Iris pigment epithelial cell (primary cell): ENCODE data around the gene ZNF484.
A peak's percentile ranks its signal among the peaks of the same experiment; 100 is the strongest.
"Not testable (repeated sequence)": the region's sequence is repeated elsewhere in the genome, so short reads cannot be mapped to it uniquely, and the experiment has no call there.

Source experiments
- DNase-seq: peaks from one replicate; pipeline ENCODE4 v3.0.0-alpha.2; 2011; ENCODE audit warnings: low read depth

ZNF484 gene

DNA sequence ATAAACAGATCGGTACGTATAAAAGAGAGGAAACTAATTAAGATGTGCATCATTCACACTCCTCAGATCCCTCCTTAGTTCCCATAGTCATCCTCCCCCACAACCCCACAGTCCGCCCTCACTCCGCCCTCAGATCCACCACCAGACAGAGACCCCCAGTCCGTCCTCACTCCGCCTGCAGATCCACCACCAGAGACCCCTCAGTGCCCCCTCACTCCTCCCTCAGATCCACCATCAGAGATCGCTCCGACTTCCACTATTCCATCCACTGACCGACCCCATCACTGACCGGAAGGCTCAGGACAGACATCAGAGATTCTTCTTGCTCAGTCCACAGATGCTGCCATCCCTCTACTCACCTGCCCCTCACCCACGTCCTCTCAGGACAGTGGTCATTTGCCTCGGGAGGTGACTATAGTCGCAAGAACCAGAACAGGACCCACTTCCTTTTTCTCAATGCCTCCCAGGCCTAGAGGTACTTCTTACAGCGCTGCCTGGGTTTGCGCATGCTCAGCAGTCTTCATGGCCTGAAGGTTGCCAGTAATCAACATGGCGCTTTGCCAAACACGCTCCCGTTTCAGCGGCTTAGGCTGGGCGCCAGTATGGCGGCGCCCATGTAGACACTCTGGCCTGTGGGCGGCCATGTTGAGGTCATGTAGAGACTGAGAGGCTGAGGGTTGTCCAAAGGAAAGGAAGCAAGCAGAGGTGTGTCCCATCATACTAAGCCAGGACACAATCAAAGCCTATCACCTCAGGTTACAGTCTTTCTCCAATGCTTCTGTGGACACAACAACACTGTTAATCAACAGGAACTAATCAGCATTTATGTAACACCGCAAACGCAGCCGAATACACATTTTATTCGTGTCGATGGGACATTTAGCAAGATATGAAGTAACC lies at the start of gene ZNF484:
TSS of gene ZNF484 (minus strand) at position 508 of the 900 bp plus-strand sequence. CDS start 3,009 bp downstream, outside the sequence.
- peak; percentile 97 for DNase-seq

DNA sequence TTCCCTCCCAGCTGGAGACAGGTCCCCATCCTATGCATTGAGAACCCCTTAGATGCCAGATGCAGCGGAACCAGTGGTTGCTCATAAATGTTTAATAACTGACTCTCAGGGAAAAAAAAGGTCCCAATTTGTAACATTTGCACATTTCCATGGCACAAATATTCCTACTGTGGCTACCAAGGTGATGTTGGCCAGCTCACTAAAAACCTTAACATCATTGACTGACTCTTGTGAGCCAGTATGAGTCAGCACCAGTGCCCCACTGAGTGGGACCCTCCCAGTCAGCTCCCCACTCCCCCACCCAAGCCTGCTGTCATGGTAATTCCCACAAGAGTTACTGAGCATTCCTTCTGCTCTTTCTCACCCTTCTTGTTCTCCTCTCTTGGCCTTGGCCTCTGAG lies 42.6 kb upstream of the ZNF484 start:
- no peak for DNase-seq

DNA sequence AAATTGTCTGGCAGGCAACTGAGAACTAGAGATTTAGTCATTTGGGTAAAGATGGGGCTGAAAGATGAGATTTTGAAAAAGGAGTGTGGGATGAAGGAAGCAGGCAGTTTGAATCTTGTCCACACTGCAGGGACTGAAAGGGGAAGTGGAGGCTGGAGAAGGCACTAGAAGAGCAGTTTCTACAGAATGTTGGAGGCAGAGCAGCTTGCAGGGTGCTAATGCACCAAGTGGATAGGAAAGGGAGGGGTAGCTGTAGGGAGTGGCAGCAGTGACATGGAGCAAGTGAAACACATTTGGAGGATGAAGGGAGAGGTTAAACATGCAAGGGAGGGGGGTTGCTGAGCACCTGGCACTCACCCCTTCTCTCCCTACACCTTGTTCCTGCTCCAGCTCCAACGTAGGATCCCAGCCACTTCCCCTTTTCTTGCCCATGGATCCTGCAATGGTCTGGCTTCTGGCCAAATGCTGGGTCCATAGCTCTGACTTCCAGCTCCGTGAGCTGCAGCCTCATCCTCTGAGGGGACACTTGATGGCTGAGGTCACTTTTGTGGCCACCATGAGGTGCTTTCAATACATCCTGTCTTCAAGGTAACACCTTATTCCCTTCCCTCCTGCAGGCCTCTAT lies 39.5 kb upstream of the ZNF484 start:
- no peak for DNase-seq

DNA sequence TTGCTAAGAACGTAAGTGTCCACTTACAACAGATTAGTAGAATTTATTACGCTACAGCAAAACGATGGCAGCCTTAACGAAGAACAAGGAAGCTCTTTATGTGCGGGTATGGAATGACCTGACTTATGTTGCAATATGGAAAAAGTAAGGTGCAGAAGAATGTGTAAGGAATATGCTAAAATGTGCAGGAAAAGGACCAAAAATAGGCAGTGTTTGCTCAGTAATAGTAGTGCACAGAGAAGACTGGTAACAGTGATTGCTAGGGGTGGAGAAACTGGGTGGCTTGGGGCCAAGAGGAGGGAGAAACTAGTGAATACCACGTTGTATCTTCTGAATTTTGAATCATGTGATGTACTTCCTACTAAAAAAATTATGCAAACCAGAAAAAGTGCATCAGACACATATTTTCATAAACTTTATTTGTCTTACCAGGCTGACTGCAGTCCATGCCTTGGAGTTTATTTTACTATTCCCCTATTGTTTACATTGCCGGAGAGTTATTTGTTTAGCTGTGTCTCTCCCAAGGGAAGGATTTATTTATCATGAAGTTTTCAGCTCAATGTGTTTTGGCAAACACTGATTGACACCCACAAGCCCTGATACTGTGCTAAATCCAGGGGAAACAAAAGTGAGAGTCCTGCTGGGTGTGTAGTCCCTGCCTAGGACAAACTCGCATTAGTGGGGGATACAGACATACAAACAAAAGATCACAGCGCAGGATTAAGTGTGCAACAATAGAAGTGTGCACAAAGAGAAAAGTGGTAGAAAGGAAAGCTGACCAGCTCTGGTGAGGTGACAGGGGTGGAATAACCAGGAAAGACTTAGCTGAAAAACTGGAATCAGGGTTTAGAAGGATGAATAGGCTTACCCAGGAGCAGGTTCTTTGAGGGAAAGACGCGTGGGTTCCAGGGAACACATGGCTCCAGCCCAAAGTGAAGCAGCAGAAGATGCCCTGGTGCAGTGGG lies 34.0 kb upstream of the ZNF484 start:
- peak; percentile 41 for DNase-seq

DNA sequence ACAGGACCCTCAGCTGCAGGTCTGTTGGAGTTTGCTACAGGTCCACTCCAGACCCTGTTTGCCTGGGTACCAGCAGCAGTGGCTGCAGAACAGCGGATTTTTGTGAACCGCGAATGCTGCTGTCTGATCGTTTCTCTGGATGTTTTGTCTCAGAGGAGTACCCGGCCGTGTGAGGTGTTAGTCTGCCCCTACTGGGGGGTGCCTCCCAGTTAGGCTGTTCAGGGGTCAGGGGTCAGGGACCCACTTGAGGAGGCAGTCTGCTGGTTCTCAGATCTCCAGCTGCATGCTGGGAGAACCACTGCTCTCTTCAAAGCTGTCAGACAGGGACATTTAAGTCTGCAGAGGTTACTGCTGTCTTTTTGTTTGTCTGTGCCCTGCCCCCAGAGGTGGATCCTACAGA lies 27.3 kb upstream of the ZNF484 start:
- not testable (repeated sequence) for DNase-seq

DNA sequence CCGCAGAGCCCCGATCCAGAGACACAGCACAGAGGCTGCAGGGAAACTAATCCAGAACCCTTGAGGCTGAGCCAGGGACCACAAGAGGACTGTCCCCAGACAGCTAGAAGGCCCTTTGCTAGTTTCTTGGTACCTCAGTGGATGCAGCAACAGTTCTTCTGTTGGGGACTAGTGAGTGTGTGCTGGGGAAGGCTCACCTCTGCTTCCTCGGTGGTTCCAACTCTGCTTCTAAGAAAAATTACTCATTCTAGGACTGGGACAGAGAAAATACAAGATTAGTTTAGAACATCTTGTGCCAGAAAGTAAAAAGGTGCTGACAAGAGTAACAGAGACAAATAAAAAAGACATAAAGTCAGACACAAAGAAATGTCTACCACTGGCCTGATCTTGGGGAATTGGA lies 19.5 kb upstream of the ZNF484 start:
- DNase-seq: no peak

DNA sequence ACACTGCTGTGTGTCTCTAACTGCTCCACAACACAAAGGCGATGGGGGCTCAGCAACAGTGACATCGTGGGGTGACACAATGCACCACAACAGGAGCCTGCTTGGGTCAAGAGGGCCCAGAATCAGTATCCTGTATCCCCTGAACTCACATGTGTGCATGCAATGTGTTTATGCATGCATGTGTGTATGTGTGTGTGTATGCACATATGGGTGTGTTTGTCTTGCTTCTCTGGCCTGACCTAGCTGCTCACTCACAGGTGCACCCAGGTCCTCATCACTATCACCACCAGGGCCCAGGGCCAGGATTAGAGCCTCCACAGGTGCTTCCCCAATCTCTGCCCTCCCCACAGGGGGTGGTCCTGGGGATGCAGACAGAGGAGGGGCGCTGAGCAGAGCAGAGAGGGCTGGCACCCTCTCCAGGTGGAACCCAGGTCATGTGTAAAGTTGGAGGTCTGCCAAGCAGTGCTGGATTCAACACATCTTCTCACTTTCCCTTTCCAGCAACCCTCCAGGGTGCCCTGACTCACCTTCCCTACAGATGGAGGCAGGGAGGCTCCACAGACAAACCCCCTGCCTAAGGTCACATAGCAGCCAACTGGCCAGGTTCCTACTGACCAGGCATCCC lies 18.1 kb upstream of the ZNF484 start:
- DNase-seq: no peak

DNA sequence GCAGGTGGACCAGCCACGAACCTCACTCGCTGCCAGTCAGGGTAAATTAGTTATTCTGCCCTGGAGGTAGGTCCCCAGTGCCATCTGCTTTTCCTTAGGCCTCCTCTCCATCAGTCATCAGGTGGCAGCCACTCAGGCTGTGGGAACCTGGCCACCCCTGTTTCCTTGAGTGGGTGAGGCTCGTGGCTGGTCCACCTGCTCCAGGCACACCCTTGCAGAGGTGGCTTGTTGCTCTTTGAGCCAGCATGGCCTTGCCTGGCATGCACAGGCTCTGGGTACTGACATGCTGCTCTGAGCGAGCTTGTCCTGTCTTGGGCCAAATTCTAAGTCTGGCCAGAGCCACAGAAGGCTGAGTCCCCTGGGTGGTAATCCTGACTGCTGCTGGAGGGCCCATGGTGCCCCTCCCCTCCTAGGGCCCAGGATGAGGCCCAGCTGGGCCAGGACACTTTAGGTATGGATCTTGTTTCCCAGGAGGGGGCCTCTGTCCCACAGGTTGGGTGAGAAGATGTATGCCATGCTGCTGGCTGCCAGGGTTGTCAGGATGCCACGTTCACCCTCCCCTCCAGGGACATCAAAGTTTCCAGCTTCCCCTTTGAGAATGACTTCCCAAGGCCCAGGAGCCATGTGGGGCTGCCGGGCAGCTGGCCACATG lies 17.0 kb upstream of the ZNF484 start:
- DNase-seq: no peak

DNA sequence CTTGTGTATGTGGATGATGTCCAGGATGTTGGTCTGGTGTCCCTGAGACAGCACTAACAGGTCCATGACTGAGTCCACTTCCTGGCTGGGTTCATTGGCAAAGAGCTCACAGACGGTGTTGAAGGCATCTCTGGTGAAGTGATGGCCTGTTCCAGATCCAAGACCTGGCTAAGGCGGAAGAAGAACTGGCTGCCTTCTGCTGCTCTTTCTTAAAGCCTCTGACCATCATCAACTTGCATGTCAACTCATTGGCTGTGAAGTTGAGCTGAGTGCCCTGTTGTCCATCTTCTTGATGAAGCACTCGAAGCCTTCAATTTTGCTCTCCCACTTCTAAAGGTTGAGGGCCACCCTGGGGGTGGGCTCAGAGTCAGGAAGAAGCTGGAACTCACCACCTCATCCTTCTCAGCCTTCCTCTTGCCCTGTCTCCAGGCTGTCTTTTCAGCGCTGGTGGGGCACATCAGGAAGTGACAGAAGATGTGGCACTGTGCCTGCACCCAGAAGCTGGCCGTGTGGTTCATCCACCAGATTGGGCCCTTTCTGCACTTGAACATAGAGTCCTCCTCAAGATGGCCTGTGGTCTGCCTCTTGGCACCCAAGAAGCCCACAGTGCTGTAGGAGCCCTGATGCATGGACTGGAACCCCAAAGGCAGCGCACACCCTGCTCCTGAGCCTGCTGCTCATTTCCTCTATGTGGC lies 16.2 kb upstream of the ZNF484 start:
- DNase-seq: not testable (repeated sequence)

DNA sequence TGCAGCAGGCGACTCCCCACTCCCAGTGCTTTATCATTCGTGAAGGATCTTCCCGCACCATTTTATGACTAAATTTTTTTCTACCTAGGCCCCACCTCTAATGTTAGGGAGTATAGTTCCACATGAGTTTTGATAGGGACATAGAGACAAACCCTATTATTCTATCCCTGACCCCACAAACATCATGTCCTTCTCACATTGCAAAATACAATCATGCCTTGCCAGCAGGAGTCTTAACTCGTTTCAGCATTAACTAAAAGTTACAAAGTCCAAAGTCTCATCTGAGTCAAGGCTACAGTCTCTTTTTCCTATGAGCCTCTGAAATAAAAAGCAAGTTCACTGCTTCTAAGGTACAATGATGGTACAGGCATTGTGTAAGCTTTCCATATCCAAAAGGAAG lies 14.4 kb upstream of the ZNF484 start:
- not testable (repeated sequence) for DNase-seq

DNA sequence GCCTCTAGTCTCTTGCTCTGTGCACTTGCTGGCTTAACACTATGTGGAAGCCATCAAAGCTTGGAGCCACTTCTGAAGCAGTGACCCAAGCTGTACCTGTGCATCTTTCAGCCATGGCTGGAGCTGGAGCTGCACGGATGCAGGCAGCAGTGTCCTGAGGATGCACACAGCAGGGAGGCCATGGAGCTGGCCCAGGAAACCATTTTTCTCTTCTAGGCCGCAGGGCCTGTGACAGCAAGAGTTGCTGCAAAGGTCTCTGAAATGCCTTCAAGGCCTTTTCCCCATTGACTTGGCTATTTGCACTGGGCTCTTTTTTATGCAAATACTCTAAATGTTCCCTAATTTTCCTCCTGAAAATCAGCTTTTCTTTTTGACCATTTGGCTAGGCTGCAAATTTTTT lies 12.9 kb upstream of the ZNF484 start:
- DNase-seq: no peak

DNA sequence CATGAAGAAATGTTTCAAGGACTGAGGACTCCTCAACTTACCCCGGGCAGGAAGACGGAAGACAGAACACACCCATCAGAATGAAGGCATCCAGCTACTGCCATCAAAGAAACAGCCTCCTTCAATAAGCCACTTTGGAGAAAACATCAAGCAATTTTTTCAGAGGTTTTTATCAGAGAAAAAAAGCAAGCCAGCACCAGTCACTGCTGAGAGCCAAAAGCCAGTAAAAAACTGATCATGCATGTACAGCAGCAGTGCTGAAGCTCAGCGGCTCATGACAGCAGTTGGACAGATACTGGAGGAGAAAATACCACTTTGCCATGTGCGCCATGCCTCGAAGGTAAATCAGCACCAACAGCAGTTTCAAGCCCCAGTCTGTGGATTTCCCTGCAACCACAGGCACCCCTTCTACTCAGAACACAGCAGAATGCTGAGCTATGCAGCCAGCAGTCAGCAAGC lies 10.1 kb upstream of the ZNF484 start:
- DNase-seq: no peak

DNA sequence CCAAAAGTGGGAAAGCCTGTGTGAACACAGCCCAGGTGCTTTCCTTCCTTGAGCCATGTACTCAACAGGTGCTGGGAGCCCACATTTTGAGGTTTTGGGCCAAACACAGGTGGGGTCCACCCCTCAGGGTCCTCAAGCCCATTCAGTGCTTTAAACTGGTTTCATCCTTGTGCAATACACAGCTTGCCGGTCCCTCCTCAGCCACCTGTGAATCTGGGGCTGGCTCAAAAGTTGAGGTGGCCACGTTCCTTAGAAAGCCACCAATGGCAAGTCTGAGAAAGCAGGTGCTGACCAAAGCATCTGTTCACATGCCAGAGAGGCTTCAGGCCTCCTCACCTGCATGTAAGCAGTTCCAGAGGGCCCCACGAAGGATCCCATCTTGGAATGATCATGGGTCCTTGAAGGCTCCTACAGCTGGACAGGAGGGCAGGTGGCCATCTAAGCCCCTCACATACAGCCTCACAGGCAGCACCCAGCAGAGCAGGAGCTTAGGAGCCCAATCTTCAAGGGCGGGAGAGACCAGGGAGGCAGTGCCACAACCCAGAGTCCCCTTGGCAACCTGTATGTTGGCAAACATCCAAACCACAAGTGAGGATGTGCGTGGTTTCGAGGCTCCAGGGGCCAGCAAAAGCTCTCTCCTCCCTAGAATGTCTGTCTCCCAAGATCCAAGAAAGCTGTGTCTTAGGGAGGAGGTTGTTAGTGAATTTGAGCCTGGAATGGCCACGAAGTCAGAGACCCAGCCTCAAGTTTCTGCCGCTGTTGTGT lies 9.2 kb upstream of the ZNF484 start:
- not testable (repeated sequence) for DNase-seq

DNA sequence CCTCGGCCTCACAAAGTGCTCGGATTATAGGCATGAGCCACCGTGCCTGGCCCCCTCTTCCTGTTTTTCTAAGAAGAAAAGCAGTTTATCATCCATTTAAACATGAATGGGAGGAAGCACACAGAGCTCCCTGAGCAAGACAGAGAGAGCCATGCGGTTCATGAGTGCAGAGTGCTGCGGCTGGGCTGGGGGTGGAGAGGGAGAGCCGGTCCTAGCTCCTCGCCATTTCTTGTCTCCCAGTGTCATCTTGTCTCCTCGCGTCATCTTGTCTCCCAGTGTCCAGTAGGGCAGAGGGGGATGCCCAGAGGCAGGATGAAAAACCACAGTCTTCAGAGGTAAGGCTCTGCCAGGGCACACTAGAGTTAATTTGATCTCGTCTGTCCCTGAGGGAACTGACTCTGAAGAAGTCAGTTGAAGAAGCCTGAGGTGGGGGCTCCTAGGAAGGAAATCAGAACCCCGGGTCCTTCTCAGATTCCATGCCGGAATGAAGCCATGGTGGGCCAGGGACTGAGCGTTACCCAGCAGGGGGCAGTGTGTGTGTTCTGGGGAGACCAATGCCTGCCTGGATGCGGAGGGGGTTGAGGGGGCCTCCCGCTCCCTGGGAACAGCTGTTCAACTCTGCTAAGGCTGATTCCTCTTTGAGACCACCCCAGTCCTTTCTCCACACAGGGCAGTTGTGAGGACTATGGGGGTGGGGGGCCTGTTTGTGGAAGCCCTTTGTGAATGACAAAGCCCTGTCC lies 6.0 kb upstream of the ZNF484 start:
- not testable (repeated sequence) for DNase-seq

DNA sequence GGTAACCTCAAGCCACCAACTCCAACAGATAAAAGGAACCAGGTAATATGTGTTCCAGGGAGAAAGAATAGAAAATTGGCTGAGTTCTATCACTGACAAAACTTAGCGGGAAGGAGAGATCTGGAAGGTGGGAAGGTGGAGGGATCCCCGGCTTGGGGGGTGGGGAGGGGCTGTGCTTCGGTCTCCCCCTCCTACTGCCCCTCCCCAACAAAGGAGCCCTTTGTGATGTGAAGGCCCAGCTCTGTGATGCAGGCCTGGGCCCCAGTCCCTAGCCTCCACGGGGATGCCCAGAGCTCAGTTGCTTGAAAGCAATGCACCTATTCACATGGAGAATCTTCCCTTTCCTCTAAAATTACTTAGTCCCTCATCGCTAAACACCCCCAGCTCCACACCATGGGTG lies 4.4 kb upstream of the ZNF484 start:
- DNase-seq: no peak

DNA sequence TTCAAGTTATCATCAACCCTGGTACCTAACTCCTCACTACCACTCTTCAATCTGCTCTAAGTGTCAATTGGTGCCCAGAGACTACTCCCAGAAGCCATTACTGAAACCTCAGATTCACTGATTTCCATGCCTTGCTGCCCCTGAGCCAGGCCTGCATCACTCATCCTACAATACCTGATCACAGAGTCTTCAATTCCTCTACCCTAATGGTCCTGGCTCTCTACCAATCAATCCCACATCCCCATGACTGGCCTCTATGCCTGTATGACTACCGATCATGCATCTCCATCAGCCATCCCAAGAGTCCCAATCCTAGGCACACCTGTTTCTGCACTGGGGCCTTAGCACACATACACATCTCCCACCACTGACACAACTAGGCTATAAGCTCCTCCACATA lies 2.5 kb downstream of the ZNF484 start:
- DNase-seq: no peak

DNA sequence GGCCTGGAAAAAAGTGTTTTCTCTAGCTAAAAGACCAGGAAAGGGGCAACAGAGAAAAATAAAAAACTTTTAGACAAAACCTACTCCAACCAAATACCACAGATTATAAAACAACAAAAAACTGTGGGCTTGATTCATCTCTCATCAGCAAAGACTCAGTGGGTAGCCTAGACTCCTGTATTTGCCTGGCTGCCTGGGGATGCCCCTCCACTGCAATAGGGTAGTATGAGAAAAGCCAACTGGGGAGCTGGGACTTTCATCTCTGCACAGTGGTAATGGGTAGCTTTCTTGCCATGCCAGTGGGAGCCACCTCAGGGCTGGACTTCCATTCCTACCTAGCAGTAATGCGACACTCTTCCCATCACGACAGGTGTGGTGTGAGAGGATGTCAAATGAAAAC lies 7.5 kb downstream of the ZNF484 start:
- no peak for DNase-seq

DNA sequence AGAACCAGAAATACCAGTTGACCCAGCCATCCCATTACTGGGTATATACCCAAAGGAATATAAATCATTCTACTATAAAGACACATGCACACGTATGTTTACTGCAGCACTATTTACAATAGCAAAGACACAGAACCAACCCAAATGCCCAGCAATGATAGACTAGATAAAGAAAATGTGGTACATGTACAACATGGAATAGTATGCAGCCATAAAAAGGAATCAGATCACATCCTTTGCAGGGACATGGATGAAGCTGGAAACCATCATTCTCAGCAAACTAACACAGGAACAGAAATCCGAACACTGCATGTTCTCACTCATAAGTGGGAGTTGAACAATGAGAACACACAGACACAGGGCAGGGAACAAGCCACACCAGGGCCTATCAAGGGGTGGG lies 11.2 kb downstream of the ZNF484 start:
- not testable (repeated sequence) for DNase-seq

DNA sequence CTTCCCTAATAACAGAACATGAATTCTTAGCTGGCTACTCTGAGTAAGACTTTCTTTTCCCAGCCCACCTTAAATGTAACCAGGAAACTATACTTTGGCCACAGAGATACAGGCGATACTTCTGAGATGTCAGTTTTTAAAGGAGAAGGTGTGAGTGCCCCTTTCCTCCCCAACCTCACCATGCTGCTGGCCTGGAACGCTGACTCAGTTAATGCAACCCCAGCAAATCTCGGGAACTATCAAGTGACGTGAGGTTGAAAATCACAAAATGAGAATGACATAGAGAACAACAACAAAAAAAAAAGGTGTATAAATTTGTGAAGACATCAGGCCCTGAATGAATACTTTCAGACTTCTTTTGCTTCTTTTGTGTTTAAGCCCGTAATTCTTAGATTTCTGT lies 13.7 kb downstream of the ZNF484 start:
- DNase-seq: no peak
